Measurements from ENCODE around the gene DYNC1H1.
"Not testable (repeated sequence)": the region's sequence is repeated elsewhere in the genome, so short reads cannot be mapped to it uniquely, and the experiment has no call there.

Gene DYNC1H1

GRCh38 chr14:102074415-102074964 lies 110.1 kb downstream of the DYNC1H1 start:
- DNase-seq = no peak

- DNase-seq = no peak
Observed at GRCh38 chr14:102075155-102075554, 110.8 kb downstream of the DYNC1H1 start.

GRCh38 chr14:102077382-102077709 lies 113.0 kb downstream of the DYNC1H1 start:
- DNase-seq = no peak

- not testable (repeated sequence) for DNase-seq
Observed at GRCh38 chr14:102078361-102078791, 114.0 kb downstream of the DYNC1H1 start.

GRCh38 chr14:102078831-102079699 lies 114.7 kb downstream of the DYNC1H1 start:
- no peak for DNase-seq

- no peak for DNase-seq
Observed at GRCh38 chr14:102079700-102079979, 115.3 kb downstream of the DYNC1H1 start.

- DNase-seq = no peak
Observed at GRCh38 chr14:102080183-102081080, 116.1 kb downstream of the DYNC1H1 start.

GRCh38 chr14:102081231-102082080 lies 117.1 kb downstream of the DYNC1H1 start:
- DNase-seq = no peak

- DNase-seq = not testable (repeated sequence)
Observed at GRCh38 chr14:102084522-102084921, 120.1 kb downstream of the DYNC1H1 start.

GRCh38 chr14:102084931-102085330 lies 120.6 kb downstream of the DYNC1H1 start:
- DNase-seq = no peak

GRCh38 chr14:102085488-102085887 lies 121.1 kb downstream of the DYNC1H1 start:
- DNase-seq = no peak

- DNase-seq = peak; percentile 56 to 59
Observed at GRCh38 chr14:102085948-102086708, 121.8 kb downstream of the DYNC1H1 start.

GRCh38 chr14:102086709-102086971 lies 122.3 kb downstream of the DYNC1H1 start:
- no peak for DNase-seq

- peak; percentile 94 to 99 for DNase-seq
Observed at GRCh38 chr14:102086972-102087761, 122.8 kb downstream of the DYNC1H1 start, which contains the start of gene HSP90AA1. Gene HSP90AA1, minus strand, starts transcription at chr14:102087044. Its CDS starts 666 bp downstream, at chr14:102086378.

GRCh38 chr14:102087762-102088011 lies 123.3 kb downstream of the DYNC1H1 start:
- DNase-seq = no peak

GRCh38 chr14:102088012-102088792 lies 123.8 kb downstream of the DYNC1H1 start:
- peak; percentile 66 to 71 for DNase-seq

GRCh38 chr14:102089621-102090343 lies 125.4 kb downstream of the DYNC1H1 start:
- DNase-seq = no peak

GRCh38 chr14:102090713-102091112 lies 126.3 kb downstream of the DYNC1H1 start:
- DNase-seq = no peak

GRCh38 chr14:102092806-102093205 lies 128.4 kb downstream of the DYNC1H1 start:
- no peak for DNase-seq

GRCh38 chr14:102094101-102094500 lies 129.7 kb downstream of the DYNC1H1 start:
- DNase-seq = no peak

All from stimulated activated CD4-positive, alpha-beta T cell treated with anti-CD3 and anti-CD28 coated beads, Interleukin-4, amount 100 ng/mL, for 4 hours (primary cell).